Hepatocyte (in vitro differentiated cells): Measurements from ENCODE around the gene PAN3.

ENCODE experiments used
- EZH2 ChIP-seq: fragments of 200-600 bp; sonication (generic); IDR thresholded peaks from 2 replicates; pipeline ENCODE4 v1.6.1; 2016; ENCODE audit warnings: antibody characterized with exemption, mild to moderate bottlenecking, borderline replicate concordance
- TF ChIP-seq, protein P1 (sequence below): fragments of 200-600 bp; sonication (generic); IDR thresholded peaks from 2 replicates; pipeline ENCODE4 v1.5.1; 2016; ENCODE audit warnings: antibody characterized with exemption, mild to moderate bottlenecking; ENCODE audit not compliant: poor library complexity

DNA sequence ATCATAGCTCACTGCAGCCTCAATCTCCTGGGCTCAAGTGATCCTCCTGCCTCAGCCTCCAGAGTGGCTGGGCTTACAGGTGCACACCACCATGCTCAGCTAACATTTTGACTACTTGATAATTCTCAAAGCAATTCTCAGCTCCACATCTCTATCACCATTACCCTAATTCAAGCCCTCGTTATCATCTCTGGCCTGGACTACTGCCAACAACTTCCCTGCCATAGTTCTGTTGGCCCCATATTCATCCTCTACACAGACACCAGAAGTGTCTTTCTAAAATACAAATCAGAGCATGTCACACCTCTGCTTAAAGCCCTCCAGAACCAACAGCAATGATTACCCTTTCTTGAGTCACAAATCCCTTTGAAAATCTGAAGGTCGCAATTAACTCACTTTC lies 45.9 kb upstream of the PAN3 start:
- TF ChIP-seq, protein P1, sequence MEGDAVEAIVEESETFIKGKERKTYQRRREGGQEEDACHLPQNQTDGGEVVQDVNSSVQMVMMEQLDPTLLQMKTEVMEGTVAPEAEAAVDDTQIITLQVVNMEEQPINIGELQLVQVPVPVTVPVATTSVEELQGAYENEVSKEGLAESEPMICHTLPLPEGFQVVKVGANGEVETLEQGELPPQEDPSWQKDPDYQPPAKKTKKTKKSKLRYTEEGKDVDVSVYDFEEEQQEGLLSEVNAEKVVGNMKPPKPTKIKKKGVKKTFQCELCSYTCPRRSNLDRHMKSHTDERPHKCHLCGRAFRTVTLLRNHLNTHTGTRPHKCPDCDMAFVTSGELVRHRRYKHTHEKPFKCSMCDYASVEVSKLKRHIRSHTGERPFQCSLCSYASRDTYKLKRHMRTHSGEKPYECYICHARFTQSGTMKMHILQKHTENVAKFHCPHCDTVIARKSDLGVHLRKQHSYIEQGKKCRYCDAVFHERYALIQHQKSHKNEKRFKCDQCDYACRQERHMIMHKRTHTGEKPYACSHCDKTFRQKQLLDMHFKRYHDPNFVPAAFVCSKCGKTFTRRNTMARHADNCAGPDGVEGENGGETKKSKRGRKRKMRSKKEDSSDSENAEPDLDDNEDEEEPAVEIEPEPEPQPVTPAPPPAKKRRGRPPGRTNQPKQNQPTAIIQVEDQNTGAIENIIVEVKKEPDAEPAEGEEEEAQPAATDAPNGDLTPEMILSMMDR: no peak
- no peak for TF ChIP-seq EZH2
